NCI-H2081 treated with DMSO at 0.1 percent for 48 hours (cell line): ENCODE data around the gene RWDD1.

Experiments used
- DNase-seq: peaks from one replicate; lab custom pipeline; 2025; lab: John Stamatoyannopoulos, UW

The RWDD1 gene

DNA sequence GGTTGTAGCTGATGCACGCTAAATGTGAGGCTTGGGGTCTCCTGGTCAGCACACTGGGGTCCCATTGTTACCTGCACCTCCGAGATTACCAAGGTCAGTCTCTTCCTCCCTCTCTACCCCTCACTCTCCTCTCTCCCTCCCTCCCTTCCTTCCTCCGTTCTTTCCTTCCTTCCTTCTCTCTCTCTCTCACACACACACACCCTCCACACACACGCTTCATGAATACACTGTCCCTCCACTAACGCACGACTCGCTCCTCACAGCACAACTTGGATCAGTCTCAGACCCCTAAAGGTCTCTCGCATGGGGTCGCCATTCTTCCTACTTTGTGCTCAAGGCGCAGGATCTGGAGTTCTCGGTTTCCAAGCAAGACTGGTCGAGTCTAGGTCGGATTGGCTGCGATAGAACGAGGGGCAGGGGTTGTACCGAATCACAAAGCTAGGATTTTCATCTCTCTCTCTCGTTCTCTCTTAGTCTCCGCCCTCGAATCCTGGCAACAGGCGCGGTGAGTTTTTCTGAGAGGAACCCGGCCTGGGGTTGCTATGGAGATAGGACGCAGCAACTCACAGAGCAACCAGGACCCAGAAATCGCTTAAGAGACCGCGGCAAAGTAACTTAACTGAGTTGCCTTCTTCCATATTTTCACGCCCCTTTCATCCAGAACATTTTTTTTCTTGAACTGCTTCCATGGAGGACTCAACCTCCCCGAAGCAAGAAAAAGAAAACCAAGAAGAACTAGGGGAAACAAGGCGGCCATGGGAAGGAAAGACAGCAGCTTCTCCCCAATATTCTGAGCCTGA is 44.8 kb downstream of the RWDD1 start, which contains the start of gene RSPH4A:
RSPH4A (plus strand) TSS at position 543 of the 800 bp plus-strand sequence; CDS start at position 688, 145 bp downstream.
- peak; percentile 70 for DNase-seq

DNA sequence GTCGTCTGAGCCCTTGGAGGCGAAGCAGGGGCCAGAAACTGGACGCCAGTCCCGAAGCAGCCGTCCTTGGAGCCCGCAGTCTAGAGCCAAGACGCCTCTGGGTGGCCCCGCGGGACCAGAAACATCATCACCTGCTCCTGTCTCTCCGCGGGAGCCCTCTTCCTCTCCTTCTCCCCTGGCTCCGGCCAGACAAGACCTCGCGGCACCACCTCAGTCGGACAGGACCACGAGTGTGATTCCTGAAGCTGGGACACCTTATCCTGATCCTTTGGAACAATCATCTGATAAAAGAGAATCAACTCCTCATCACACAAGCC is 45.4 kb downstream of the RWDD1 start:
- DNase-seq = no peak

DNA sequence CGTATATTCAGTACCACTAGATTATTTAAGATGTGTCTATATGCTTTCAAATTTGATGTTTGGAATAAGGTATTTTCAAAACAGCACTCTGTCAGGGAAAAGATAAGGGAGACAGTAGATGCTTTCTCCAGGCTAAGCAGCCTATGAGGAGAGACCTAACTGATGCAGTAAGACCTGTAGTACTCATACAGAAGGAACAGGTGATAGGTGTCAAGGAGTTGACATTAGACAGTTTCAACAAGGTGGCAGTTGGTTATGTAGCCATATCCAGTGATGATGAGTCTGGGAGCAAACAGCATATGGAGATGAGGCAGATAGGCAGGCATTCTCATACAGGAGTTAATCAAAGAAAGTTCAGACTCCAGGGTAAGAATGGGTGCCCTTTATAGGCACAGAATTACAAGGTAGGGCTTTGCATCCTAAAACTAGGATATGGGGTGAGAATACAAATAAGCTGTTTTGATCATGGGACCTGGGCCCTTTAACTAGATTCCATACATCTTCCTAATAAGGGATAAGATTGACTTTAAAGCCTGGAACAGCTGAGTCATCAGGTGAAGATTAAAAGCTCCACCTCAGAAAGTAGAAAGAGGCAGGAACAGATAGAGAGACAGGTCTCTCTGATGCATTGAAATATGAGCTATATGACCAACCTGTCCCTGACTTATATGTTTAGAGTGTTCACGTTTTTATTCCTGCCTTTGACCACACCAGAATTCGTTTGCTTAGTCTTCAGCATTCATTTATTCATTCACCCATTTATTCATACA is 52.9 kb downstream of the RWDD1 start:
- no peak for DNase-seq

DNA sequence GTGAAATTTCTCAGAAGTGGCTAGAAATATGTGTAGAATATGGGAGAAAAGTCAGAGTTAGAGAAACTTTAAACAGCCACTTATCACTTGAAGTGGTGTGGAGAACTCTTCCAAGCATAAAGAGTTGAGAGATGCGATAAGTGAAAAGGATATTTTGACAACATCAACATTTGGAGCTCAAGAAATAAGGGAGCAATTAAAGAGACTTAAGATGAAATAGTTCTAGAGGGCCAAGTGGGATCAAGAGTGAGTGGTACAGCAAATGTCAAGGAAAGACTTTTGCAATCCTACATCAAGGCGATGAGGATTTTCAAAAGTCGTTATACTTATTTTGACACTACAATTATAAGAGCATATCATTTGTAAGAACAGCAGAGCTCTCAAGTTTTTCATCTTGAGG is 54.6 kb downstream of the RWDD1 start:
- DNase-seq = no peak

DNA sequence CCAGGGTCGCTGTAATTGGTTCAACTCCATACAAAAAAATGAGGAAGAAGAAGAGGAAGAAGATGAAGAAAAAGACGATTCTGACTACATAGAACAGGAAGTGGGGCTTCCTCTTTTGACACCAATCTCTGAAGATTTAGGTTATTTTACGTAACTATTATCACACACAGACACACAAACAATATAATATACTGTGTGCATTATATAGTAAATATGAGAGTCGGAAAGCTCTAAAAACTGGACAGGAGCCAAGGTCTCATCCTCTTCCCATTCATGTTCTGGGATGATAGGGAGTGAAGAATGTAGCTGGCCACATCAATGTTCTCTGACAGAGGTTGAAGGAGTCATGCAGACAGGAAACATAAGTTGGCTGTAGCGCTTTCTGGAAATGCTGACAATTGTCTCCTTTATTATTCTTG is 58.3 kb downstream of the RWDD1 start:
- no peak for DNase-seq

DNA sequence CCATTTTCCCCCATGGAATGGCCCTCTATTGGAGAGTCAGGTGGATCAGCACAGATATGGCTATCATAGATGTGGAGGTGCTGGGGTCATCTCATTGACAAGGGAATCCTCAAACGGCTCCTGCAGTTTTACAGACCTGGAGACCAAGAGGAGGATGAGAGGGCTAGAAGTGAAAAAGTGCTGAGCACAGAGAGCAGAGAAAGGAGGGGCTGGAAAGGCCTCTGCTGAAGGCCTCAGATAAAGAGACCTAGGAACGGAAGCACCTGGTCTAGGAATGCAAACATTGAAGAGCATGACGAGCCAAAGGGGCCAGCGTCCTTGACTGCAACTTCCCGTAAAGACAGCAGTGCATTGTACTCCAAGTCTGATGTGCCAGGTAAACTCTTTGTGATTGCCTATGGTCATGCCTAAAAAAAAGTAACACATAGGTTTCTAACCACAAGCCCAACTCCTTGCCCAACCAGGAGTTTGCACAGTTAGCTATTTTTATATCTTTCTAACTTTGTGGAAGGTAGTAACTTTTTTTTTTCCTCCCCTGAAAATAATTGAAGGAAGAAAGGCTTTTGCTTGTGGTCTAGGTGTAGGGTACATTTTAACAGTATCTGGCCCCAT is 60.2 kb downstream of the RWDD1 start:
- no peak for DNase-seq

DNA sequence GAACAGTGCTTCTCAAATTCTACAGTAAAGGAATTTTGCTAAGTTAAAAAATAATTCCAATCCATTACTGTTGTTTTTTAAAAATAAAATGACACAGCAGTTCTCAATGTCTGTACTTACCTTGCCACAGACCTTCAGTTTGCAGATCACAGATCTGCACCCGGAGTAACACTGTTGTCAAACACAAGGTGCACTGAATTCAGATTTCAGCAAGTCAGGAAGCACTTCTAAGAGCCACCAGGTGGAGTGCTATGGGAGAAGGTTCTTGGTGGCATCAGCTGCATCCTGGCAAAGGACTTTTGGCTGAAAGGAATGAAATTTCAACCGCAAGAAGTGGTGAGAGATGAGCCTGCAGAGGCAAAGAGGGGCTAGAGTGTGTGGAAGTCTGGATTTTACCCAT is 62.4 kb downstream of the RWDD1 start:
- DNase-seq = no peak
